GM12874 (cell line): ENCODE results near the gene PELI1.
A peak's percentile ranks its signal among the peaks of the same experiment; 100 is the strongest.

Experiments
- TF ChIP-seq, protein P1 (sequence below): IDR thresholded peaks from 2 replicates; pipeline ENCODE4 v1.5.1; 2011; ENCODE audit warnings: low read depth, mild to moderate bottlenecking, control low read depth, low read length, moderate library complexity; ENCODE audit not compliant: insufficient read depth

PELI1 gene

DNA sequence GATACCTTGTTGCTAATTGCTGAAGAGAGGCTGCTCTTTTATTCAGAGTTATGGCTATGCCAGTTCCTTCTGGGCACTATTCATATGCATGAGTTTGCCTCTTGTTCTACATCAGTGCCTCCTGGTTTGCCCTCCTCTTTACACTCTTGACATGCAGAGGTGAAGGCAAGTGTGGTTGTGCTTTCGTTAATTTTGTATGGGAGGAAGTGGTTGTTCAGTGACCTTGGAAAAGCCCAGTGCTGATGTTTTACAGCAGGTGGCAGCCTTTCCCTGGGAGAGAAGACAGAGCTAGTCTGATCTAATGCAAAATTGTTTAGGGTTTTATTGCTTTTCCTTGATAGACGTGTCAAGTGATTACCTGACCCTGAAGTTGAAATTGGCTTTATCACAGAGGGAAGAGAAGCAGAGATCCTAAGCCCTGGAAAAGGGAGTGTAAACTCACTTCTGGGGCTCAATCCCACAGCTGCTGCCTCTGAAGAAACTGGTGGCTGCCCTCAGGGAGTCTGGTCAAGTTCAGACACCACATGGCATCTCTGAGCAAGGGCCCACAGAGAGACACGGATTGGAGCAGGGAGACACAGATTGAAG, 94.5 kb downstream of the PELI1 start:
- TF ChIP-seq, protein P1, sequence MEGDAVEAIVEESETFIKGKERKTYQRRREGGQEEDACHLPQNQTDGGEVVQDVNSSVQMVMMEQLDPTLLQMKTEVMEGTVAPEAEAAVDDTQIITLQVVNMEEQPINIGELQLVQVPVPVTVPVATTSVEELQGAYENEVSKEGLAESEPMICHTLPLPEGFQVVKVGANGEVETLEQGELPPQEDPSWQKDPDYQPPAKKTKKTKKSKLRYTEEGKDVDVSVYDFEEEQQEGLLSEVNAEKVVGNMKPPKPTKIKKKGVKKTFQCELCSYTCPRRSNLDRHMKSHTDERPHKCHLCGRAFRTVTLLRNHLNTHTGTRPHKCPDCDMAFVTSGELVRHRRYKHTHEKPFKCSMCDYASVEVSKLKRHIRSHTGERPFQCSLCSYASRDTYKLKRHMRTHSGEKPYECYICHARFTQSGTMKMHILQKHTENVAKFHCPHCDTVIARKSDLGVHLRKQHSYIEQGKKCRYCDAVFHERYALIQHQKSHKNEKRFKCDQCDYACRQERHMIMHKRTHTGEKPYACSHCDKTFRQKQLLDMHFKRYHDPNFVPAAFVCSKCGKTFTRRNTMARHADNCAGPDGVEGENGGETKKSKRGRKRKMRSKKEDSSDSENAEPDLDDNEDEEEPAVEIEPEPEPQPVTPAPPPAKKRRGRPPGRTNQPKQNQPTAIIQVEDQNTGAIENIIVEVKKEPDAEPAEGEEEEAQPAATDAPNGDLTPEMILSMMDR, result peak; percentile 72

DNA sequence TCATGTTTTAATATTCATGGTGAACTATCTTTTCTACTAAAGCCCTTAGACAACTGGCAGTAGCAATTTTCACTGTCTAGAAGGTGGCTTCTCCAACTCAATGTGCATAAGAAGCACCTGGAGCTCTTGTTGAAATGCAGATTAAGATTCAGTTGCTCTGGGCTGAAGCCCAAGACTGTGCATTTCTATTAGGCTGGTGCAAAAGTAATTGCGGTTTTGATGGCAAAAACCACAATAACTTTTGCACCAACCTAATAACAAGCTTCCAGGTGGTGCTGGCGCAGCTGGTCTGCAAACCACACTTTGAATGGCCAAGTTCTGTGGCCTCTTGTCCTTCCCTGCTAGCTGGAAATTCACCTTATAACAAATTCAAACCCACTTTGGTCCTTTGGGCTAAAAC, 98.3 kb downstream of the PELI1 start:
- TF ChIP-seq, protein P1, result no peak
